AG09309 (cell line): ENCODE measurements around the gene MPRIP.
"Not testable (repeated sequence)": the region's sequence is repeated elsewhere in the genome, so short reads cannot be mapped to it uniquely, and the experiment has no call there.

Experiments used
- DNase-seq: peaks from one replicate; pipeline ENCODE4 v3.0.0-alpha.2; 2010; ENCODE audit warnings: low read depth
- H3K4me3 ChIP-seq: 2 replicates; pipeline ENCODE4 v1.5.1; 2011; ENCODE audit warnings: mild to moderate bottlenecking, low read depth, low read length, moderate library complexity; ENCODE audit not compliant: control insufficient read depth
- TF ChIP-seq, protein P1 (sequence below): IDR thresholded peaks from 2 replicates; pipeline ENCODE4 v1.5.1; 2011; ENCODE audit warnings: mild to moderate bottlenecking, low read depth, low read length, inconsistent platforms; ENCODE audit not compliant: insufficient read depth, control insufficient read depth; ENCODE audit errors: missing control alignments

Gene MPRIP, protein sequence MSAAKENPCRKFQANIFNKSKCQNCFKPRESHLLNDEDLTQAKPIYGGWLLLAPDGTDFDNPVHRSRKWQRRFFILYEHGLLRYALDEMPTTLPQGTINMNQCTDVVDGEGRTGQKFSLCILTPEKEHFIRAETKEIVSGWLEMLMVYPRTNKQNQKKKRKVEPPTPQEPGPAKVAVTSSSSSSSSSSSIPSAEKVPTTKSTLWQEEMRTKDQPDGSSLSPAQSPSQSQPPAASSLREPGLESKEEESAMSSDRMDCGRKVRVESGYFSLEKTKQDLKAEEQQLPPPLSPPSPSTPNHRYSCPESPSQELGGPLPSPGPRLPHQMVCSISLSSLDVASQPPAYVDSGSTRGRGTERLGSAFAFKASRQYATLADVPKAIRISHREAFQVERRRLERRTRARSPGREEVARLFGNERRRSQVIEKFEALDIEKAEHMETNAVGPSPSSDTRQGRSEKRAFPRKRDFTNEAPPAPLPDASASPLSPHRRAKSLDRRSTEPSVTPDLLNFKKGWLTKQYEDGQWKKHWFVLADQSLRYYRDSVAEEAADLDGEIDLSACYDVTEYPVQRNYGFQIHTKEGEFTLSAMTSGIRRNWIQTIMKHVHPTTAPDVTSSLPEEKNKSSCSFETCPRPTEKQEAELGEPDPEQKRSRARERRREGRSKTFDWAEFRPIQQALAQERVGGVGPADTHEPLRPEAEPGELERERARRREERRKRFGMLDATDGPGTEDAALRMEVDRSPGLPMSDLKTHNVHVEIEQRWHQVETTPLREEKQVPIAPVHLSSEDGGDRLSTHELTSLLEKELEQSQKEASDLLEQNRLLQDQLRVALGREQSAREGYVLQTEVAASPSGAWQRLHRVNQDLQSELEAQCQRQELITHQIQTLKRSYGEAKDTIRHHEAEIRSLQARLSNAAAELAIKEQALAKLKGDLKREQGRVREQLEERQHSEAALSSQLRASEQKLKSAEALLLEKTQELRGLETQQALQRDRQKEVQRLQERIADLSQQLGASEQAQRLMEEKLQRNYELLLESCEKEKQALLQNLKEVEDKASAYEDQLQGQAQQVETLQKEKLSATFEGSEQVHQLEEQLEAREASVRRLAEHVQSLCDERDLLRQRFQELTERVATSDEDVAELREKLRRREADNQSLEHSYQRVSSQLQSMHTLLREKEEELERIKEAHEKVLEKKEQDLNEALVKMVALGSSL (N-terminal part only)

DNA sequence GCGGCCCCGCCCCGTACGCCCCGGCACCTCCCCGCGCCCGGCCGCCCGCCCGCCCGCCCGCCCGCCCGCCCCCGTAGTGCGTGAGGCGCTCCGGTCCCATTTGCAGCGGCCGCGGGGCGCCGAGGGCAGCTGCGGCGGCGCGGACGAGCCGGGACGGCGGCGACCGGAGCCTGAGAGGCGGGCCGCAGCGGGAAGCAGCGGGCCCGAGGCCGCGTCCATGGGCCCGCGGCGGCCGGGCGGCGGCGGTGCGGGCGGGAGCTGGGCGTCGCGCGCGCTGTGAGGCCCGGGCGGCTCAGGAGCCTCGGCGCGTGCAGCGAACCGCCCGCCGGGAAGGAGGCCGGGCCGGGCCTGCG is at the start of gene MPRIP:
Gene MPRIP (plus strand): TSS at position 74 of the 353 bp plus-strand sequence. CDS start 392 bp downstream, outside the sequence.
- H3K4me3 ChIP-seq: peak within 1 kb of the TSS; percentile 80
- TF ChIP-seq, protein P1, sequence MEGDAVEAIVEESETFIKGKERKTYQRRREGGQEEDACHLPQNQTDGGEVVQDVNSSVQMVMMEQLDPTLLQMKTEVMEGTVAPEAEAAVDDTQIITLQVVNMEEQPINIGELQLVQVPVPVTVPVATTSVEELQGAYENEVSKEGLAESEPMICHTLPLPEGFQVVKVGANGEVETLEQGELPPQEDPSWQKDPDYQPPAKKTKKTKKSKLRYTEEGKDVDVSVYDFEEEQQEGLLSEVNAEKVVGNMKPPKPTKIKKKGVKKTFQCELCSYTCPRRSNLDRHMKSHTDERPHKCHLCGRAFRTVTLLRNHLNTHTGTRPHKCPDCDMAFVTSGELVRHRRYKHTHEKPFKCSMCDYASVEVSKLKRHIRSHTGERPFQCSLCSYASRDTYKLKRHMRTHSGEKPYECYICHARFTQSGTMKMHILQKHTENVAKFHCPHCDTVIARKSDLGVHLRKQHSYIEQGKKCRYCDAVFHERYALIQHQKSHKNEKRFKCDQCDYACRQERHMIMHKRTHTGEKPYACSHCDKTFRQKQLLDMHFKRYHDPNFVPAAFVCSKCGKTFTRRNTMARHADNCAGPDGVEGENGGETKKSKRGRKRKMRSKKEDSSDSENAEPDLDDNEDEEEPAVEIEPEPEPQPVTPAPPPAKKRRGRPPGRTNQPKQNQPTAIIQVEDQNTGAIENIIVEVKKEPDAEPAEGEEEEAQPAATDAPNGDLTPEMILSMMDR: no peak
- no peak for DNase-seq

DNA sequence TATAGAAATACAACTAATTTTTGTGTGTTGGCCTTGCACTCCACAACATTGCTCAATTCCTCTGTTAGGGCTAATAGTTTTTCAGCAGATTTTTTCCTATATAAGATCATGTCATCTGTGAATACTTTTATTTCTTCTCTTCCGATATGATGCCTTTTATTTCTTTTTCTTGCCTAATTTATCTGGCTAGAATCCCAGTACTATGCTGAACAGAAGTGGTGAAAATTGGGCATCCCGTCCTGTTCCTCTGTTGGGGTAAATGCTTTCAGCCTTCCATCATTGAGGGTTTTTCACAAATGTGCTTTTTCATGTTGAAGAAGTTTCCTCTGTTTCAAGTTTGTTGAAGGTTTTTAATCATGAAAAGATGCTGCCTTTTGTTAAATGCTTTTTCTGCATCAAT is 47.6 kb upstream of the MPRIP start:
- DNase-seq: no peak
- no peak overlapping the region for H3K4me3 ChIP-seq
- TF ChIP-seq, protein P1: no peak

DNA sequence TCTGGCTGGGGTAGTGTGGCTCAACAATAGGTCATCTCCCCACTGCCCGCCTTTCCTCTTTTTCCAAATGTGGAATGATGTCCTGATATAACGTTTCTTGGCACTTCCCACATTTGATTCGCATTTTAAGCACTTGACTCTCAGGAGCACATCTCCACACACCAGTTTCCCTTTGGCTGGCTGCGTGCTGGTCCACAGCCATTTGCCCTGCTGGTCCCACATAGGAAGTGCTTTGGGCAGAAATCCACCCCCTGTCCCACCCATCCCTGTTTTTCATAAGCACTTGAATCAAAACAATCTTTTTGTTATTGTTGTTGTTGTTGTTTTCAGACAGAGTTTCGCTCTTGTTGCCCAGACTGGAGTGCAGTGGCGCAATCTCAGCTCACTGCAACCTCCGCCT is 46.3 kb upstream of the MPRIP start:
- DNase-seq: no peak
- TF ChIP-seq, protein P1: no peak
- no peak overlapping the region for H3K4me3 ChIP-seq

DNA sequence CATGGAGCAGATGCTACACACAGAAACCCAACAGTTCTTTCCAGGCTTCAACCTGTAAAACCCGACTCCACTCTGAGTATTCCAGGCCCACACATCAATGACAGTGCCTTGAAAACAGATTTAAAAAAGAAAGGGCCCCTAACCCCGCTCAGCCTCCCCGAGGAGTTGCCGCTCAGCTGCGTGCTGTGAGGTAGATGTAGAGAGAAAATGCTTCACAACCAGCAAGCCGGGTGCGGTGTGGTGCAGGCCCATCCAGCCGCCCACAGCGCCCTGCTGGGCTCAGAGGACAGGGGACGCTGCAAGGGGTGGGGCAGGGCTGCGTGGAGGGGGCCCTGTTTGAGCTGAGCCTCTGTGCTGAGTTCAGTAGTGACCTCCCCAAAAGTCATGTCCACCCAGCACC is 45.5 kb upstream of the MPRIP start:
- not testable (repeated sequence) for H3K4me3 ChIP-seq, DNase-seq

DNA sequence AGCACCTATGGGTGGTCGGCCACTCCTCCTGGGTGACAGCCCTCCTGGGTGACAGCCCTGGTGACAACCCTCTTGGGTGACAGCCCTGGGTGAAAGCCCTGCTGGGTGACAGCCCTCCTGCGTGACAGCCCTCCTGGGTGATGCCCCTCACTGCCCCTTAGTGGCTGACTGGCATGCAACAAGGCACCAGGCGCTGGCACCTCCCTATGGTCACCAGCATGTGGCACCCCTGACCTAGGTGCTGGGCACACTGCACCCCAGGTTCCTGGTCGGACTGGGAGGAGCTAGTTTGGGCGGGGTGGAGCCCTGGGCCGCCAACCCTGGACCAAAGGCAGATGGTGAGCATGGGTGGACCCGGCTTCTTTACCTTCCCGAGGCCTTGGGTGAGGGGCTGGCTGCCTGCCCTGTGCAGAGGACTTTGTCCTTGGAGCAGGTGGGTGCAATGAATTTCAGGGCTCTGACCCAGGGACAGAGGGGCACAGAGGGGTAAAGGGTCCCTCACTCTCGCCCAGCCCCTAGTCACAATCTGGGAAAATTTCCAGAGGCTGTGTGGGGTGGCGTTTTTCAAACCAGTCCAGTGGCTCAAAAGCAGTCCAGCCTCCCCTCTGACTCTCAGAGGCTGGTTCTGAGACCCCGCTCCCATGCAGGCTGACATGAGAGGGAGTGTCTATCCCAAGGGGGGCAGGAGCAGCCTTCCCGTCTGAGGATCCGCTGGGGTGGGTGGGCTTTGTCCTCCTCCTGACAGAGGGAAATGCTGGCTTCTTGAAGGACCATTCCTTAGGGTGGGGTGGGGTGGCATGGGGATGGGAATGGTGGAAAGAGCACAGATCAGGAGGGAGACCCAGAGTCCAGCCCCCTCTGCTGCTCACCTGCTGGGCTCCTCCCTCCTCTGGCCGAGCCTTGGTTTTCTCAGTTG is 44.5 kb upstream of the MPRIP start:
- H3K4me3 ChIP-seq: no peak overlapping the region
- no peak for DNase-seq
- TF ChIP-seq, protein P1: no peak

DNA sequence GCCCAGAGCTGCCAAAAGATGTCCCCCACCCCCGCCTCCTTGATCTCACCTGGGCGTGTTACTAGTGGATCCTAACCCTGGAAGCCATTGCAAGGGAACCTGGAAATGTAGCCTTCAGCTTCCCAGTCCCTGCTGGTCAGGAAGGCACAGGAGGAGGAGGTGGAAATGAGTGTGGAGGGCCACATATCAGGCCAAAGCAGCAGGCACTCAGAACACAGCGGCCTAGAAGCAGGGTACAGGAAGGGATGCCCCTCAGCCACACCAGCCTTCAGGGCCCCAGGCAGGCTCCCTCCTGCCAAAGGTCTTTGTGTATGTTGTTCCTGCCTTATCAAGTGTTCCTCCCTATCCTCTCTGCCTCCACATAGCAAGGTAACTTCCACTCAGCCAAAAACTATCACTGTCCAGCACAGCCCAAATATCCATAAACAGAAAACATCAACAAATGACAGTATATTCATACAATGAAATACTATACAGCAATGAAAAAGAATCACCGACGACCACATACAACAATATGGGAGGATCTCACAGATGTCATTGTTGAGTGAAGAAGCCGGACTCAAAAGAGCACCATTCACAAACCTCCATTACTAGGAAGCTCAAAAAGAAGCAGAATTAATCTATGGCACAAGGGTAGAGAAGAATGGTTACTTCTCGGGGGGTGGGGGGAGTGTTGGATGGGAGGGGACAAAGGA is 42.2 kb upstream of the MPRIP start:
- DNase-seq: no peak
- TF ChIP-seq, protein P1: no peak
- no peak overlapping the region for H3K4me3 ChIP-seq
